ENCODE measurements around the gene BCAP31. TPM values are rescaled to one million over a fixed set of nuclear protein-coding genes. Genes with fewer than 3 reads are reported as not detected.

Gene BCAP31
- total RNA-seq, 1 experiment from 2014 or later, result 235 TPM

DNA sequence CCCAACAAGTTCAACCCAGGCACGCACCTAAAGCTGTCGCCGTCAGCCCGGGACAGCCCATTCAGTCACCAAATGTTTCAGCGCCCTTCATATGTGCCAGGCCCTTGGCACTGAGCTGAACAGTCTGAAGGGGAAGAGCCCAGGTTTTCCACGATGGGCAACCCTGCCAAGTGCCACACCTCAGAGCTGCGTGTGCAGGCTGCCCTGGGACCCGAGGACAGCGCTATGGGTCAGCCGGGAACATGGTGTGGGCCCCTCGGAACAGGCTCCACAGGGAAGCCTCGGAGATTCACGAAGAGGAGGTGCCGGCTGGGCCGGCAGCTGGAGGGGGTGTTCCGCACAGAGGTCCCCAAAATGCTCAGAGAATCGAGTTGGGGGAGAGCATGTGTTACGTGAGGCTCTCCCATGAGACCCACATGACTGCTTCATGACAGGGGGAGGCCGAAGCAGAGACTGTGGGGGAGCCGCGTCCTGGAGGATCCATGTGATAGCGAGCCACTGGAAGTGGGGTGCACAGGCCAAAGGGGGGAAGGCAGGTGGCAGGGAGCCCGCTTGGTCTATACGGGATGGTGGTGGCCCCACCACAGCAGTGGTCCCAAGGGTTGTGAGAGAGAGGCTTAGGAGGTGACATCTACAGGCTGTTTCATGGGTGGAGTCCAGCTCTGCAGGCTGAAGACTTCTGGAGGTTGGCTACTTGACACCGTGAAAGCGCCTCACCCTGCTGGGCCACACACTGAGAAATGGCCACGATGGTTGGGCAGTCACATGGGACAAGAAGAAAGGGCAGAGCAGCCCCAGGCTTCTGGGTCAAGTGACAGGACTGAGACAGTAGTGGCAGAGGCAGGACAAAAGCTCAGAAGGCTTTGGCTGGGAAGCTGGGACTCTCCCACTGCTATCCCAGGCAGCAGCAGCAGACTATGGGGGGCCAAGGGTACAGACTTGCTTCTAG is 14.2 kb downstream of the BCAP31 start:
- no peak overlapping the region for H3K27ac ChIP-seq (ENCODE audit: low read depth, low read length, poor library complexity, severe bottlenecking)
- H3K4me1 ChIP-seq (ENCODE audit: insufficient read depth, low read length, poor library complexity, severe bottlenecking), result no peaks in the 10 kb centered on the region
- intact Hi-C loops (cut with micrococcal nuclease; ENCODE audit: unreplicated experiment), result no loop called here
- no peaks in the 10 kb centered on the region for H3K9me3 ChIP-seq (ENCODE audit: low read depth, low read length, poor library complexity, severe bottlenecking)
- no peaks in the 10 kb centered on the region for H3K27me3 ChIP-seq (replicated peaks; ENCODE audit: insufficient read depth, low read depth, low read length, poor library complexity)
- no TSS peak for BruUV-seq (replicated peaks)
- TF ChIP-seq EZH2 (IDR thresholded peaks at IDR 0.05; ENCODE audit: borderline replicate concordance, low read depth, low read length, poor library complexity, severe bottlenecking) (no peak), CTCF (conservative IDR thresholded peaks at IDR 0.05; ENCODE audit: low read depth, low read length) (no peak)
- POLR2A ChIA-PET (ENCODE audit: low non-redundant PET), result no interaction called here
- peaks cover 10% of the 10 kb centered on the region for H3K36me3 ChIP-seq (ENCODE audit: insufficient read depth, low read length, poor library complexity, severe bottlenecking)
- DNase-seq (ENCODE audit: low spot score), result no peak
- no peak overlapping the region for H3K4me3 ChIP-seq (ENCODE audit: low read depth, low read length, poor library complexity, severe bottlenecking)
- CTCF ChIA-PET, result no interaction called here

DNA sequence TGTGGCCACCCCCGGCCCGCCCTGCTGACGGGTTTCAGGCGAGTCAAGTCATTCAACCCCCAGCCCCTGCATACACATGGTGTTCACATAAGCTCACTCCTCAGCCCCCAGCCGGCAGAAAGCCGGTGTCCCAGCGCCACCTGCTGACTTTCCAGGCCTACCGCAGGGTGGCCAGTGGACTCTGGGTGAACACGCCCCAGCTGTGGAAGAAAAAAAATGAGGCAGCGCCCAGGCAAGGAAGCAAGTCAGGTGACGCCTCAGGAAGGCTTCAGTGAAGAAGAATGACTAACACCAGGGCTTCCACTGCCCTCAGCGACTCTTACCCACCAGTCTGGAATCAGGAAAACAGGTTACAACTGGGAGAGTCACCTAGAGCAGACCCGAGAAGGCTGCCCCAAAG is 15.8 kb downstream of the BCAP31 start:
- Histone ChIP-seq H3K27me3 (replicated peaks; ENCODE audit: insufficient read depth, low read depth, low read length, poor library complexity) (no peaks in the 10 kb centered on the region), H3K27ac (ENCODE audit: low read depth, low read length, poor library complexity, severe bottlenecking) (no peak overlapping the region), H3K36me3 (ENCODE audit: insufficient read depth, low read length, poor library complexity, severe bottlenecking) (peaks cover 5% of the 10 kb centered on the region), H3K9me3 (ENCODE audit: low read depth, low read length, poor library complexity, severe bottlenecking) (no peaks in the 10 kb centered on the region), H3K4me3 (ENCODE audit: low read depth, low read length, poor library complexity, severe bottlenecking) (no peak overlapping the region), H3K4me1 (ENCODE audit: insufficient read depth, low read length, poor library complexity, severe bottlenecking) (no peaks in the 10 kb centered on the region)
- CTCF ChIA-PET, result interaction anchor here (0.5 to 1.6 kb wide), 4 partner anchors 72 to 766 kb away, joined by 3 to 4 read pairs (median 4); no protein-coding TSS in a partner anchor
- POLR2A ChIA-PET (ENCODE audit: low non-redundant PET), result no interaction called here
- intact Hi-C loops (cut with micrococcal nuclease; ENCODE audit: unreplicated experiment), result no loop called here
- no TSS peak for BruUV-seq (replicated peaks)
- peak; percentile 69 for DNase-seq (ENCODE audit: low spot score)
- TF ChIP-seq CTCF (conservative IDR thresholded peaks at IDR 0.05; ENCODE audit: low read depth, low read length) (peak; percentile 59), EZH2 (IDR thresholded peaks at IDR 0.05; ENCODE audit: borderline replicate concordance, low read depth, low read length, poor library complexity, severe bottlenecking) (no peak)

GRCh38 chrX:153707406-153707805 is 16.8 kb downstream of the BCAP31 start:
- Histone ChIP-seq H3K27me3 (replicated peaks; ENCODE audit: insufficient read depth, low read depth, low read length, poor library complexity) (no peaks in the 10 kb centered on the region), H3K9me3 (ENCODE audit: low read depth, low read length, poor library complexity, severe bottlenecking) (no peaks in the 10 kb centered on the region), H3K4me1 (ENCODE audit: insufficient read depth, low read length, poor library complexity, severe bottlenecking) (no peaks in the 10 kb centered on the region), H3K27ac (ENCODE audit: low read depth, low read length, poor library complexity, severe bottlenecking) (no peak overlapping the region), H3K4me3 (ENCODE audit: low read depth, low read length, poor library complexity, severe bottlenecking) (no peak overlapping the region), H3K36me3 (ENCODE audit: insufficient read depth, low read length, poor library complexity, severe bottlenecking) (peaks cover 5% of the 10 kb centered on the region)
- CTCF ChIA-PET, result interaction anchor here (0.5 to 1.6 kb wide), 3 partner anchors 39 to 168 kb away, joined by 4 to 5 read pairs (median 4); no protein-coding TSS in a partner anchor
- no peak for DNase-seq (ENCODE audit: low spot score)
- POLR2A ChIA-PET (ENCODE audit: low non-redundant PET), result no interaction called here
- BruUV-seq (replicated peaks), result no TSS peak
- intact Hi-C loops (cut with micrococcal nuclease; ENCODE audit: unreplicated experiment), result no loop called here
- no peak for TF ChIP-seq EZH2 (IDR thresholded peaks at IDR 0.05; ENCODE audit: borderline replicate concordance, low read depth, low read length, poor library complexity, severe bottlenecking)
- TF ChIP-seq CTCF (conservative IDR thresholded peaks at IDR 0.05; ENCODE audit: low read depth, low read length), result no peak
